HEK293T (cell line): ENCODE results near the gene EYS.
"Not testable (repeated sequence)": the region's sequence is repeated elsewhere in the genome, so short reads cannot be mapped to it uniquely, and the experiment has no call there.

ENCODE experiments used
- CTCF ChIA-PET: fragments of 350-600 bp; formaldehyde crosslinking; extraction: SDS; loops from one replicate; lab custom pipeline; 2021; ENCODE audit warnings: antibody characterized with exemption, inconsistent platforms; lab: Yijun Ruan, JAX
- POLR2A ChIA-PET: fragments of 350-600 bp; formaldehyde crosslinking; extraction: SDS; loops from one replicate; lab custom pipeline; 2020; ENCODE audit warnings: antibody characterized with exemption, inconsistent platforms; lab: Yijun Ruan, JAX
- DNase-seq: peaks from one replicate; pipeline ENCODE4 v3.0.0; 2012; ENCODE audit warnings: mixed read lengths; ENCODE audit errors: extremely low spot score
- ARNT ChIP-seq: fragments of 450-650 bp; IDR thresholded peaks from 2 replicates; pipeline ENCODE4 v1.6.1; 2017; ENCODE audit warnings: mild to moderate bottlenecking
- BHLHE40 ChIP-seq: fragments of 450-650 bp; IDR thresholded peaks from 2 replicates; pipeline ENCODE4 v1.6.1; 2016; ENCODE audit warnings: mild to moderate bottlenecking, moderate library complexity, borderline replicate concordance
- CTBP1 ChIP-seq: fragments of 450-650 bp; IDR thresholded peaks from 2 replicates; pipeline ENCODE4 v1.6.1; 2016; ENCODE audit warnings: borderline replicate concordance
- ELF4 ChIP-seq: fragments of 450-650 bp; IDR thresholded peaks from 2 replicates; pipeline ENCODE4 v1.6.1; 2017; ENCODE audit warnings: antibody characterized with exemption
- FOXA1 ChIP-seq: fragments of 450-650 bp; IDR thresholded peaks from 2 replicates; pipeline ENCODE4 v1.6.1; 2016; ENCODE audit warnings: mild to moderate bottlenecking
- FOXK2 ChIP-seq: fragments of 450-650 bp; IDR thresholded peaks from 2 replicates; pipeline ENCODE4 v1.6.1; 2016; ENCODE audit warnings: mild to moderate bottlenecking
- FOXM1 ChIP-seq: fragments of 450-650 bp; IDR thresholded peaks from 2 replicates; pipeline ENCODE4 v1.6.1; 2017; ENCODE audit warnings: mild to moderate bottlenecking, borderline replicate concordance
- HDGF ChIP-seq: fragments of 450-650 bp; IDR thresholded peaks from 2 replicates; pipeline ENCODE4 v1.6.1; 2017; ENCODE audit warnings: antibody characterized with exemption, borderline replicate concordance
- L3MBTL2 ChIP-seq: fragments of 450-650 bp; conservative IDR thresholded peaks from 2 replicates; pipeline ENCODE4 v1.6.1; 2016; ENCODE audit warnings: mild to moderate bottlenecking
- LEF1 ChIP-seq: fragments of 450-650 bp; IDR thresholded peaks from 2 replicates; pipeline ENCODE4 v1.6.1; 2017; ENCODE audit warnings: mild to moderate bottlenecking, borderline replicate concordance
- NFRKB ChIP-seq: fragments of 450-650 bp; IDR thresholded peaks from 2 replicates; pipeline ENCODE4 v1.6.1; 2016; ENCODE audit warnings: mild to moderate bottlenecking, moderate library complexity
- SP1 ChIP-seq: fragments of 450-650 bp; IDR thresholded peaks from 2 replicates; pipeline ENCODE4 v1.6.1; 2017
- SUZ12 ChIP-seq: fragments of 450-650 bp; IDR thresholded peaks from 2 replicates; pipeline ENCODE4 v1.6.1; 2016; ENCODE audit warnings: mild to moderate bottlenecking
- TARDBP ChIP-seq: fragments of 450-650 bp; IDR thresholded peaks from 2 replicates; pipeline ENCODE4 v1.6.1; 2016
- ZNF384 ChIP-seq: fragments of 450-650 bp; IDR thresholded peaks from 2 replicates; pipeline ENCODE4 v1.6.1; 2016
- TF ChIP-seq, protein P1 (sequence below): fragments of 450-650 bp; IDR thresholded peaks from 2 replicates; pipeline ENCODE4 v1.6.1; 2016

Gene EYS

GRCh38 chr6:64034910-64035655 lies 1671.9 kb downstream of the EYS start:
- ChIA-PET POLR2A (no interaction called here), CTCF (no interaction called here)
- TF ChIP-seq ZNF384 (no peak), HDGF (no peak), LEF1 (no peak), SUZ12 (no peak), FOXA1 (no peak), ELF4 (no peak), FOXM1 (no peak), L3MBTL2 (no peak), NFRKB (no peak), BHLHE40 (no peak), FOXK2 (no peak), CTBP1 (no peak), ARNT (no peak), SP1 (no peak), TARDBP (no peak)
- TF ChIP-seq, protein P1, sequence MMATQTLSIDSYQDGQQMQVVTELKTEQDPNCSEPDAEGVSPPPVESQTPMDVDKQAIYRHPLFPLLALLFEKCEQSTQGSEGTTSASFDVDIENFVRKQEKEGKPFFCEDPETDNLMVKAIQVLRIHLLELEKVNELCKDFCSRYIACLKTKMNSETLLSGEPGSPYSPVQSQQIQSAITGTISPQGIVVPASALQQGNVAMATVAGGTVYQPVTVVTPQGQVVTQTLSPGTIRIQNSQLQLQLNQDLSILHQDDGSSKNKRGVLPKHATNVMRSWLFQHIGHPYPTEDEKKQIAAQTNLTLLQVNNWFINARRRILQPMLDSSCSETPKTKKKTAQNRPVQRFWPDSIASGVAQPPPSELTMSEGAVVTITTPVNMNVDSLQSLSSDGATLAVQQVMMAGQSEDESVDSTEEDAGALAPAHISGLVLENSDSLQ = no peak
- DNase-seq = no peak

- POLR2A ChIA-PET = no interaction called here
These were observed 1672.7 kb downstream of the EYS start for GRCh38 chr6:64034291-64034690.

GRCh38 chr6:64030950-64031618 lies 1675.9 kb downstream of the EYS start:
- DNase-seq, CTCF ChIA-PET, POLR2A ChIA-PET: not testable (repeated sequence)

More at GRCh38 chr6:64034291-64034690, 1672.7 kb downstream of the EYS start:
- DNase-seq = no peak
- CTCF ChIA-PET = no interaction called here
- no peak for TF ChIP-seq FOXM1
- TF ChIP-seq BHLHE40 = no peak
- no peak for TF ChIP-seq ARNT
- no peak for TF ChIP-seq FOXK2

GRCh38 chr6:64023693-64024092 lies 1683.3 kb downstream of the EYS start:
- CTCF ChIA-PET = no interaction called here
- POLR2A ChIA-PET = no interaction called here
- TF ChIP-seq ARNT = no peak
- no peak for TF ChIP-seq BHLHE40
- no peak for TF ChIP-seq FOXA1
- TF ChIP-seq HDGF = no peak
- no peak for TF ChIP-seq CTBP1
- TF ChIP-seq LEF1 = no peak
- TF ChIP-seq TARDBP = no peak
- no peak for TF ChIP-seq ELF4
- TF ChIP-seq FOXM1 = no peak
- TF ChIP-seq SUZ12 = no peak
- no peak for TF ChIP-seq L3MBTL2
- DNase-seq = no peak

DNA sequence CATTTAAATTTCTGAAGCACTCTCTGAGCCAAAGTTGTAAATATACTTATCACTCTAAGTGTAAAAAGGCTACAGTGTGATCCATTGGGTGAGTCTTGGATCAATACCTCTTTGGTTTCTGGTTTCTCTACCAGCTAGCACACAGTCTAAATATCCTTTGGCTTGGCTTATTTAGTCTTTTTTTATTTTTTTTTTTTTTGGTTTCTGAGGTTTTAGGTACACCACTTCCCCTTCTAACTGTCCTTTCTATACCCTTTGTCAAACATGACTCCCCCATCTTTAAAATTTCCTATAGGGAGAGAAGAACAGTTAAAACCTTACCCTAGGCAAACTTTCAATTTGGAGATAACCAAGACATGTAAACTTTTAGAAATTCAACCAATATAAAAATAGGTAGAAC lies 1692.4 kb downstream of the EYS start:
- CTCF ChIA-PET = interaction anchor here (0.7 to 1.0 kb wide), 2 partner anchors 88 to 911 kb away, joined by 3 read pairs; no protein-coding TSS in a partner anchor

GRCh38 chr6:64013011-64013410 lies 1694.0 kb downstream of the EYS start:
- no peak for DNase-seq
- ChIA-PET CTCF (interaction anchor here (1.2 to 1.6 kb wide), 2 partner anchors 12 to 318 kb away, joined by 5 to 29 read pairs; no protein-coding TSS in a partner anchor), POLR2A (no interaction called here)
- TF ChIP-seq HDGF (no peak), FOXM1 (no peak), TARDBP (no peak), FOXA1 (no peak), FOXK2 (no peak), LEF1 (no peak), SP1 (no peak), SUZ12 (no peak), ARNT (no peak), ZNF384 (no peak), CTBP1 (no peak), ELF4 (no peak), NFRKB (no peak), L3MBTL2 (no peak)
- TF ChIP-seq, protein P1 = no peak

More for the DNA sequence above, 1692.4 kb downstream of the EYS start:
- DNase-seq = no peak
- no peak for TF ChIP-seq LEF1
- no peak for TF ChIP-seq ARNT
- TF ChIP-seq HDGF = no peak
- no peak for TF ChIP-seq CTBP1
- TF ChIP-seq SP1 = no peak
- TF ChIP-seq TARDBP = no peak
- TF ChIP-seq SUZ12 = no peak
- TF ChIP-seq ELF4 = no peak
- no peak for TF ChIP-seq FOXM1
- TF ChIP-seq L3MBTL2 = no peak
- no peak for TF ChIP-seq NFRKB
- POLR2A ChIA-PET = no interaction called here
